ENCODE measurements around the gene ARHGAP1. TPM values are rescaled to one million over a fixed set of nuclear protein-coding genes. Genes with fewer than 3 reads are reported as not detected.
A peak's percentile ranks its signal among the peaks of the same experiment; 100 is the strongest.

The ARHGAP1 gene
- polyA plus RNA-seq, 3 donors = 31.6 to 59.3 (median 44.1) TPM

GRCh38 chr11:46665356-46665755, 35.1 kb downstream of the ARHGAP1 start:
- peaks cover 78 to 94% of the 10 kb centered on the region in 2 donors for H3K36me3 ChIP-seq (replicated peaks in 1 of 2; ENCODE audit: control insufficient read depth in 1 of 2, insufficient read depth in 2 of 2, low read length in 2 of 2)
- Mint-ChIP-seq H3K4me1 (peaks cover 11% of the 10 kb centered on the region), H3K9me3 (no peaks in the 10 kb centered on the region), H3K4me3 (no peak overlapping the region), H3K27me3 (ENCODE audit: low read depth in 3 of 3) (peaks cover 0 to 1% (median 0%) of the 10 kb centered on the region in 3 donors), H3K27ac (peak overlapping the region in 2 of 7 donors; percentile 32 to 79), H3K36me3 (peaks cover 80 to 95% of the 10 kb centered on the region in 2 donors)
- WGBS (ENCODE audit: insufficient coverage) = no CpG with 5 or more reads among the region's 1 CpG
- no peak for DNase-seq
- no peak overlapping the region for H3K4me2 ChIP-seq (replicated peaks; ENCODE audit: extremely low read depth, low read length, poor library complexity, severe bottlenecking)
- no peak overlapping the region for H3K4me3 ChIP-seq (replicated peaks in 1 of 3; ENCODE audit: low read depth in 2 of 3, low read length in 3 of 3)
- intact Hi-C loops (cut with micrococcal nuclease) = no loop called here
- peaks cover 8 to 10% of the 10 kb centered on the region in 2 donors for H3K4me1 ChIP-seq (ENCODE audit: control insufficient read depth in 1 of 2, insufficient read depth in 2 of 2, low read length in 2 of 2)
- H3K79me2 ChIP-seq (ENCODE audit: insufficient read depth, low read length) = peaks cover 41% of the 10 kb centered on the region
- TF ChIP-seq CTCF (IDR thresholded peaks at IDR 0.05) = no peak
- no peak overlapping the region for H3K27ac ChIP-seq (ENCODE audit: low read depth in 1 of 2, low read length in 2 of 2)
- no peaks in the 10 kb centered on the region for H3K9me3 ChIP-seq (replicated peaks in 1 of 2; ENCODE audit: control insufficient read depth in 1 of 2, insufficient read depth in 1 of 2, low read length in 2 of 2)
- H3K27me3 ChIP-seq (ENCODE audit: control insufficient read depth in 2 of 2, insufficient read depth in 2 of 2, low read length in 2 of 2) = no peaks in the 10 kb centered on the region
- peaks cover 5% of the 10 kb centered on the region for H4K20me1 ChIP-seq (ENCODE audit: insufficient read depth, low read length)
- no peak overlapping the region for H3K9ac ChIP-seq (ENCODE audit: insufficient read depth, low read length, poor library complexity, severe bottlenecking)
- H2AFZ ChIP-seq (ENCODE audit: insufficient read depth, low read depth, low read length, poor library complexity, severe bottlenecking) = no peak overlapping the region

GRCh38 chr11:46664612-46665011, 35.8 kb downstream of the ARHGAP1 start:
- Histone ChIP-seq H3K4me2 (replicated peaks; ENCODE audit: extremely low read depth, low read length, poor library complexity, severe bottlenecking) (no peak overlapping the region), H4K20me1 (ENCODE audit: insufficient read depth, low read length) (peaks cover 5% of the 10 kb centered on the region), H3K27me3 (ENCODE audit: control insufficient read depth in 2 of 2, insufficient read depth in 2 of 2, low read length in 2 of 2) (no peaks in the 10 kb centered on the region), H3K79me2 (ENCODE audit: insufficient read depth, low read length) (peaks cover 37% of the 10 kb centered on the region), H3K27ac (ENCODE audit: low read depth in 1 of 2, low read length in 2 of 2) (no peak overlapping the region), H3K9ac (ENCODE audit: insufficient read depth, low read length, poor library complexity, severe bottlenecking) (no peak overlapping the region), H3K36me3 (replicated peaks in 1 of 2; ENCODE audit: control insufficient read depth in 1 of 2, insufficient read depth in 2 of 2, low read length in 2 of 2) (peaks cover 84 to 97% of the 10 kb centered on the region in 2 donors), H3K4me3 (replicated peaks in 1 of 3; ENCODE audit: low read depth in 2 of 3, low read length in 3 of 3) (no peak overlapping the region), H3K9me3 (replicated peaks in 1 of 2; ENCODE audit: control insufficient read depth in 1 of 2, insufficient read depth in 1 of 2, low read length in 2 of 2) (no peaks in the 10 kb centered on the region), H2AFZ (ENCODE audit: insufficient read depth, low read depth, low read length, poor library complexity, severe bottlenecking) (no peak overlapping the region), H3K4me1 (ENCODE audit: control insufficient read depth in 1 of 2, insufficient read depth in 2 of 2, low read length in 2 of 2) (peaks cover 6 to 10% of the 10 kb centered on the region in 2 donors)
- DNase-seq = no peak
- intact Hi-C loops (cut with micrococcal nuclease) = no loop called here
- Mint-ChIP-seq H3K4me1 (peaks cover 11% of the 10 kb centered on the region), H3K27ac (peak overlapping the region in 3 of 7 donors; percentile 58 to 80 (median 64)), H3K9me3 (no peaks in the 10 kb centered on the region), H3K4me3 (no peak overlapping the region), H3K36me3 (peaks cover 82 to 97% of the 10 kb centered on the region in 2 donors), H3K27me3 (ENCODE audit: low read depth in 3 of 3) (peaks cover 0 to 1% (median 0%) of the 10 kb centered on the region in 3 donors)
- no peak for TF ChIP-seq CTCF (IDR thresholded peaks at IDR 0.05)
- WGBS (ENCODE audit: insufficient coverage) = 100% methylated on average over 4 of the region's 6 CpGs
